Ureter (tissue), 1 donor: ENCODE results near the gene C22orf15. TPM values are rescaled to one million over a fixed set of nuclear protein-coding genes. Genes with fewer than 3 reads are reported as not detected.

ENCODE experiments used
- DNase-seq: peaks from one replicate; pipeline ENCODE4 v3.0.0-alpha.2; 2020; ENCODE audit warnings: low spot score
- total RNA-seq: library from RNA; stranded (reverse); gene quantifications from one replicate; pipeline ENCODE4 v1.2.4, GENCODE V29; 2023
- donor health status: DM: yes; HTN: yes; CAD: no.

Gene C22orf15
- total RNA-seq, 1 donor from 2014 or later = 0.18 TPM

DNA sequence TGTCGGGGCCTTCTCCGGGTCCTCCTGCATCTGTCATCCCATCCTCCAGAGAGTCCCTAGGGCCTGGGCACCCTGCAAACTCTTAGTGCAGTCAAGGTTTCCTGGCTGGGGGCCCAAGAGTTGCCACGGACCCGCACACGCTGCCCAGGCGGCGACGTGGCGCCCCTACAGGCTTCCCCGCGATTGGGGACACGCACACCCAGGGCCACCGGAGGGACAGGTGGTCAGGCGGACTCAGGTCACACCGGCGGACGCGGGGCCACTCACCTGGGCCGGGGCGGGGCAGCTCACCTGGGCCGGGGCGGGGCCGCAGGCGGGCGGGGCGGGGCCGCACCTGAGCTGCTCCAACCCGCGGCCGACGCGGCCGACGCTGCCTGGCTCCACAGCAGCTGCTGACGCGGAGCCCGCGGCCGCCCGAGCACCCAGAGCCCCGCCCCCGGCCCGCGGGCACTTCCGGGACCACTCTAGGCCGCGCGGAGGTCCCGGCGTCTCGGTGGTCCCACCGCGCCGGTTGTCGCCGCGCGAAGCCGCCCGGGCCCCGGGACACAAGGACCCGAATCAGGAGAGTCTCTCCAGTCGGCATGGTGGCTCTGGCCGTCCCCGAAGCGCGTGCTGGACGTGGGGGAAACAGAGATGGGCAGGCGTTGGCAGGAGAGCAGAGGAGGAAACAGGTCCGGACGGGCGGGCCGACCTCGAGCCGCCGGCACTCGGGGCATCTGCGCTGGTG, 11.9 kb upstream of the C22orf15 start, which contains the start of gene ZNF70:
Gene ZNF70, minus strand, starts transcription at position 399 of the 727 bp plus-strand sequence. CDS start 5,972 bp downstream, outside the sequence.
- DNase-seq = peak; percentile 87

- DNase-seq = no peak
Observed at GRCh38 chr22:23751441-23751996, 11.3 kb upstream of the C22orf15 start.

DNA sequence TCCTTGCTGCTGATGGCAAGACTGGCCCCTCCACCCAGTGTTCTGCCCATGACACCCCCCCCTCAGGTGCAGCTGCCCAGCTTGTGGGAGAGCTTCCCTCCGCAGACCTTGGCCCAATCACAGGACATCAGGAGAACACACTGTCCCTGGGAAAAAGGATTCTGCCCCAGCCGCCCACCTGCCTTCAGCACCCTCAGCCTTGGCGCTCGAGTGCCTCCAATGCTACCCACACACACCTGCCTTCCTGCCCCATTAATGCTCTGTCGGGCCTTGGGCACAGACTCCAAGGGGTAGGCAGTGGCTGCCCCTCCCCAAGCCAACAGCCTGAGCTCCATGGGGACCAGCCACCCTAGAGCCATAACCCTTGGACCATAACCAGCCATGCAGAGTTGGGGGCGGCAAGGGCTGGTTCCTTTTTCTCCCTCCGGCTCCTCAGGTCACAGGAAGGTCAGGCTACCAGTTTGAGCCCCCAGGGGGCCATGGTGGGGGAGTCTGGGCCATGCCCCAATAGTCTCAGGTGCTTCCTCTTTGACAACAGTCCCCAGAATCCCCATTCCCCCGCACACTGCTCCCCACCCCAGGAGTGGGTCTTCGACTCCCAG, 10.6 kb upstream of the C22orf15 start:
- no peak for DNase-seq

DNA sequence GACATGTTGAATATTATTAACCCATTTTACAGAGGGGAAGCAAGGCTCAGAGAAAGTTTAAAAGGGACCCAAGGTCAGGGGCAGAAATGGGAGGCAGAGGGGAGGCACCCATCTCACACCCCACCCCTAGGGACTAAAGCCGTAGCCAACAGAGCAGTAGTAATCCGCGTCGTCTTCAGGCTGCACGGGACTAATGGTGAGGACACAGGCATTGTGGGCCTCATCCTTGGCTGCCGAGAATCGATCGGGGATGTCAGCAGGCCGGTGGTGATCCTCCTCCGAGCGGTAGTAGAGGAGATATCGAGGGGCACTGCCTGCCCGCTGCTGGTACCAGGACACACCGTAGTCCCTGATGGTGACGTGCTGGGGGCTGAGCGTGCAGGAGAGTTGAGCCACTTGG, 10.0 kb upstream of the C22orf15 start:
- DNase-seq = no peak

GRCh38 chr22:23753385-23753784, 9.4 kb upstream of the C22orf15 start:
- DNase-seq = no peak

- no peak for DNase-seq
Observed at GRCh38 chr22:23754220-23754919, 8.4 kb upstream of the C22orf15 start, which contains the start of gene VPREB3. VPREB3 (minus strand) TSS chr22:23754425; CDS start chr22:23754363, 62 bp downstream.

- DNase-seq = no peak
Observed at GRCh38 chr22:23754980-23755636, 7.7 kb upstream of the C22orf15 start.

DNA sequence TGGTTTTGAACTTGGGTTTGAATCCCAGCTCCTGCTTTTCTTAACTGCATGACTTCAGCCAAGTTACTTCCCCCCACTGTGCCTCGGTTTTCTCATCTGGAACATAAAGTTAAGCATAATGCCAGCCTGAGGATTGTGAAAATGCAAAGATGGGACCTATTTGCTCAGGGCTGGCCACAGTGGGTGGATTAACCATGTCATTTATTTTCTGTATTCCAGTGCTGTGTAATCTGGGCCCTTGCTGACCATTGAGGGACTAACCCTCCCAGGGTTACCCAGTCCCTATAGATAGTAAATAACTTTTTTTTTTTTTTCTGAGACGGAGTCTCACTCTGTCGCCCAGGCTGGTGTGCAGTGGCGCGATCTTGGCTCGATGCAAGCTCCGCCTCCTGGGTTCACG, 7.1 kb upstream of the C22orf15 start:
- DNase-seq = no peak

GRCh38 chr22:23756891-23757290, 5.9 kb upstream of the C22orf15 start:
- DNase-seq = no peak

DNA sequence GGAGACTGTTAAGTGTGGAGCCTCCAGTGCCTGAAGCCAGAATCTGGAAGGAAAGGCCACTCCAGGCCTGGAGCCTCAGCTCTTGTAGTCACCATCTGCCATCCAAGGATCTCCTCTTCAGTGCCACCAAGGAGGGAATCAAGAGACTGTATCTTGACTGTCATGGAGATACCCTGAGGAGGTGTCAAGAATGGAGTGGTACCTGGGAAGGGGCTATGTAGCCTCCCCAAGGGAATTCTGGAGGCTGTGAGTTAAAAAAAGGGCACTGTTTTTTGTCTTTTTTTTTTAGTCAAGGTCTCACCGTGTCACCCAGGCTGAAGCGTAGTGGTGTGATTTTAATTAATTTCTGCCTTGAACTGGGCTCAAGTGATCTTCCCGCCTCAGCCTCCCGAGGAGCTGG, 3.2 kb upstream of the C22orf15 start:
- DNase-seq = no peak

- DNase-seq = no peak
Observed at GRCh38 chr22:23760056-23760455, 2.7 kb upstream of the C22orf15 start.

GRCh38 chr22:23763579-23763945, 772 bp downstream of the C22orf15 start:
- no peak for DNase-seq

DNA sequence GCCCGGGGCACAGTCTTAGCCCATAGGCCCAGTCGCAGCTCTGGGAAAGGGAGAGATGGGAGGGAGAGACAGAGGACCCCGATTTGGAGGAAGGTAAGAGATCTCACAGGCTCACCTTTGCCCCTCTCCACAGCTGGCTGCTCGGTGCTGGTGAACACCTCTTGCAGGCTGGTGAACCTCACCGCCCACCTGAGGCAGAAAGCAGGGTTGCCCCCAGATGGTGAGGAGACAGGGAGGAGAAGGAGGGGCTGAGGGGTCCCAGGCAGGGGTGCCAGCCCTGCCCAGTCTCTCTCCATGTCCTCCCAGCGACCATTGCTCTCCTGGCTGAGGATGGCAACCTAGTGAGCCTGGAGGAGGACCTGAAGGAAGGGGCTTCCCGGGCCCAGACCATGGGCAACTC, 1.2 kb downstream of the C22orf15 start:
- DNase-seq = no peak

- DNase-seq = no peak
Observed at GRCh38 chr22:23764899-23765881, 2.4 kb downstream of the C22orf15 start.

GRCh38 chr22:23767303-23767672, 4.5 kb downstream of the C22orf15 start:
- DNase-seq = no peak

GRCh38 chr22:23767673-23768548, 5.1 kb downstream of the C22orf15 start, which contains the start of gene CHCHD10:
CHCHD10 (minus strand) TSS chr22:23767972; CDS start chr22:23767874, 98 bp downstream.
- peak; percentile 91 for DNase-seq

DNA sequence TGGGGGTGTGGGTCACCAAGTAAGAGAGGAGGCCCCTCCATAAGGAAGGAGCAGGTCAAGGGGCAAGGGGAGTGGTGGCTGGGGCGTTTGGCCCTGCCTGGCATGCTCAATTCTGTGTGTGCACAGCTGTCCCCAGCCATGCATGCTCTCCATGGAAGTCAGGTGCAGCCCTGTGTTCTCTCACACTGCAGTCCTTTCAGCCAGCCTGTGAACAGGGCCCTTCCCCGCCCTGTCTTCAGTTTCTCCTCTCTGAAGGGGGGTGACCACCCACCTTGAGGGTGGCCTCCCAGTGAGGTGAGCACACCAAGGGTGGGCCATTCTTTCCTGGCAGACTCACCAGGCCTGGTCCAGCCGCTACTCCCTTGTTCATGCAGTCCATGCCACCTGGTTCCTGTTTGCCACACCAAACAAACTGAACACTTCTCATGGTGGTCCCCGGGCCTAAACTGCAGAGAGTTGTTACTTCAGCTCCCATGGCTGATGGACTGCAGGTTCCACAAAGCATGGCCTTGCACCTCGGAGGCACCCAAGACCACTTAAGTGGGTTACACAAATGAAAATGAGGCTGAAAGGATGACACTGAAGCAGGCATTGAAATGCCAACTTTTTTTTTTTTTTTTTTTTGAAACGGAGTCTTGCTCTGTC, 6.7 kb downstream of the C22orf15 start:
- no peak for DNase-seq

DNA sequence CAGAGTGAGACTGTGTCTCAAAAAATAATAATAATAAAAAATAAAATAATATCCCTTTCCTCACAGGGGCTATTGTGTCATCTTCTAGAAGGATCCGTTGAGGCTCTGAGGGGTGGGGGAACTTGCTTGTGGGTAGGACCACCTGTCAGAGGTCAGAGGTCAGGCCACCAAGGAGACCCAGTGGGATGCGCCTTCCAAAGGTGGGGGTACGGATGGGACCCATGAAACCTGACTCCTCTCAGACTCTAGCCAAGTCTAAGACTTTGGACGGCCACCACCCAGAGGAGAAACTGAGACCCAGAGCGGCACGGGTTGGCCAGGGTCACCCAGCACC, 9.5 kb downstream of the C22orf15 start:
- no peak for DNase-seq
